AG09309 (cell line): ENCODE data around the gene RASGRP3.

ENCODE experiments used
- DNase-seq: peaks from one replicate; pipeline ENCODE4 v3.0.0-alpha.2; 2010; ENCODE audit warnings: low read depth
- H3K4me3 ChIP-seq: 2 replicates; pipeline ENCODE4 v1.5.1; 2011; ENCODE audit warnings: mild to moderate bottlenecking, low read depth, low read length, moderate library complexity; ENCODE audit not compliant: control insufficient read depth
- TF ChIP-seq, protein P1 (sequence below): IDR thresholded peaks from 2 replicates; pipeline ENCODE4 v1.5.1; 2011; ENCODE audit warnings: mild to moderate bottlenecking, low read depth, low read length, inconsistent platforms; ENCODE audit not compliant: insufficient read depth, control insufficient read depth; ENCODE audit errors: missing control alignments

Gene RASGRP3

DNA sequence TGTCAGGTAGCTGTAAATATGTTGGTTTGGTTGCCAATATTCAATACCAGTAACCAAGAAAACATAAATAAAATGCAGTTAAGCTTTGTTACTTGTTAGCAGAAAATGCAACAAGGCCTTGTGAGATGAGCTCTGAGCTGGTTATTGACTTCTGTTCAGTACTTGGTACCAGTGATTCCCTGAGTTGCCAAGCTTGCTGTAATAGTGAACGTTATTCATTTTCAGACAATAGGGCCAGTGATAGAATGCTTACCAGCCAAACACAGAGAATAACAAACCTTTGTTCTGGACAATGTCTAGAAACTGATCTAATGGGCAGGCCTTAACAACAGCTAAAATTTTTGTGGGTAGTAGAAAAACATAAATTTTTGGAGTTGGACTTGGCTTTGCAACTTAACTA is 29.5 kb downstream of the RASGRP3 start:
- TF ChIP-seq, protein P1, sequence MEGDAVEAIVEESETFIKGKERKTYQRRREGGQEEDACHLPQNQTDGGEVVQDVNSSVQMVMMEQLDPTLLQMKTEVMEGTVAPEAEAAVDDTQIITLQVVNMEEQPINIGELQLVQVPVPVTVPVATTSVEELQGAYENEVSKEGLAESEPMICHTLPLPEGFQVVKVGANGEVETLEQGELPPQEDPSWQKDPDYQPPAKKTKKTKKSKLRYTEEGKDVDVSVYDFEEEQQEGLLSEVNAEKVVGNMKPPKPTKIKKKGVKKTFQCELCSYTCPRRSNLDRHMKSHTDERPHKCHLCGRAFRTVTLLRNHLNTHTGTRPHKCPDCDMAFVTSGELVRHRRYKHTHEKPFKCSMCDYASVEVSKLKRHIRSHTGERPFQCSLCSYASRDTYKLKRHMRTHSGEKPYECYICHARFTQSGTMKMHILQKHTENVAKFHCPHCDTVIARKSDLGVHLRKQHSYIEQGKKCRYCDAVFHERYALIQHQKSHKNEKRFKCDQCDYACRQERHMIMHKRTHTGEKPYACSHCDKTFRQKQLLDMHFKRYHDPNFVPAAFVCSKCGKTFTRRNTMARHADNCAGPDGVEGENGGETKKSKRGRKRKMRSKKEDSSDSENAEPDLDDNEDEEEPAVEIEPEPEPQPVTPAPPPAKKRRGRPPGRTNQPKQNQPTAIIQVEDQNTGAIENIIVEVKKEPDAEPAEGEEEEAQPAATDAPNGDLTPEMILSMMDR: no peak
- H3K4me3 ChIP-seq: no peak overlapping the region
- no peak for DNase-seq

DNA sequence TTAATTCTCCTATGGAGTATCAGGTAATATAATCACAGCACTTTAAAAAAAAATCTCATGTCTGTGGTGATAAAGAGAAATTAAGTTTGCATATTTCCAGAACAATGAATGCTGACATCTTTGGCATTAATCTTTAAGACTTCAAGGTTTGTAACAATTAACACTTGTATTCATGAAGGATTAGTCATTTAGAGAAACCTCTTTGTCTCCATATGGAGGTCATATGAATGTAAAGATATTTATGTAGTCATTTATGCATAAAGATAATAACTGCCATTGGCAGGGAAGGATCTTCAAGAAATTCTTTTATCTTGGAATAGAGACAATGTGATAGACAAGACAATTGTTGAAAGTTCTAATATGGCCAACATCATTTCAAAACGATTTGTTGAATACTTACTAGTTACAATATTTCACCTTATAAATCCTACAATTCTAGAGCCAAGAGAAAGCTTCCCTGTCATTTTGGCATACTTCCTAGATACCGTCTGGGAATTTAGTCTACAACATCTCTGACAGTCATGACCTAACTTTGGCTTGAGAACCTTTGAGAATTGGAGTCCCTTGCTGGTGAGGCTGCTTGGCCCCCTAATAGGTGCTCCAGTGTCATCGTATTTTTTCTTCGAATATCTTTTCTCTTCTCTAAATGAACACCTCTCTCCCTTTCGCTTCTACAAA is 33.6 kb downstream of the RASGRP3 start:
- DNase-seq: no peak
- no peak overlapping the region for H3K4me3 ChIP-seq
- TF ChIP-seq, protein P1: no peak

DNA sequence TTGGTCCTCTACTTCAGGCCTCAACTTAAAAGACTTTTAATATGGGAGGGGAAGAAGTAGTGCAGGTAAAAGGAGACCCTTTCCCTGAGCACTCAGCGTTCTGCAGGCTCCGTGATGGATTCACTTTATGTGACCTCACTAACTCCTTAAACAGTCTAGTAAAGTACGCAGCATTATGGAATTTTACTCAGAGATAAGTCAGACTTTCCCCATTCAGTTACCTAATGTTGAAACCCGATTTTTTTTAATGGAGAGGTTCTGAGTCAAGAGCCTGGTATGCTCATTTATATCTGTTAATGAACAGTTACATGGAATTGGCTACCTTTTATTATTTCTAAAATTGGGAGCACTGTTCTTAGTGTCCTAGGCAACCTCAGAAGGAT is 34.1 kb downstream of the RASGRP3 start:
- H3K4me3 ChIP-seq: no peak overlapping the region
- no peak for DNase-seq
- TF ChIP-seq, protein P1: no peak

DNA sequence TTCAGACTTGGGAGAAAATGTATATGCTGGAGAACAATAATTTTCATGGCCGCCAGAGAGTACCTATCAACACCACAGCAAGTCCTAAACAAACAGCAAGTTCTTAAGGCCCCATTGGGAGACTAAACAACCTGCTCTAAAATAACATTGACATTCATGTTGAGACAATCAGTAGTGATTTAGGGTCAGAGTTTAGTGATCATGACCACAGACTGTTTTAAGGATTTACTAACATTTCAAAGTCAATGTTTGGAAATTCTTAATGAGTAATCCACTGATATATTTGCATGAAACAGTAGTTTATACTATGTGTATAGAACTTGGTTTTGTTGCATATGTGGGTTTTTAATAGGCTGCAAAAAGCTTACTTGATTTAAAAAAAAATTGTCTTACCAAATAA is 34.7 kb downstream of the RASGRP3 start:
- TF ChIP-seq, protein P1: no peak
- no peak for DNase-seq
- H3K4me3 ChIP-seq: no peak overlapping the region

DNA sequence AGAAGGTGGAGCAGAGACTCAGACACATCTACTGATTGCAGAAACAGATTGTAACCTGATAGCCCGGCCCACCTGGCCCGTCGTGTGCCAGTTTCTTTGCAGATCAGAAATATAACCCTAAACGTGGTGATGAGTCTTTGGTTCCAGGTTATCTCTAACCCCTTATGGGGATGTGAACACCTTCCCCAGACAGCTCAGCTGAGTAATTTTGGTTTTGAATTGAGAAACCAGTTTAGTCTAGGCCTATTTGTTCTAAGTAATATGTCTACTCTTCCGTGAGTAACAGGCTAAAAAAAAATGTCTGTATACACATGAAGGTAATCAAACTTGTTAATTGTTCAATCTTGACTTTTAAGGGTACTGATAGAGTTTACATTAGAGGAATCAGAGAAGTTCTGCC is 35.7 kb downstream of the RASGRP3 start:
- no peak overlapping the region for H3K4me3 ChIP-seq
- DNase-seq: no peak
- TF ChIP-seq, protein P1: no peak

DNA sequence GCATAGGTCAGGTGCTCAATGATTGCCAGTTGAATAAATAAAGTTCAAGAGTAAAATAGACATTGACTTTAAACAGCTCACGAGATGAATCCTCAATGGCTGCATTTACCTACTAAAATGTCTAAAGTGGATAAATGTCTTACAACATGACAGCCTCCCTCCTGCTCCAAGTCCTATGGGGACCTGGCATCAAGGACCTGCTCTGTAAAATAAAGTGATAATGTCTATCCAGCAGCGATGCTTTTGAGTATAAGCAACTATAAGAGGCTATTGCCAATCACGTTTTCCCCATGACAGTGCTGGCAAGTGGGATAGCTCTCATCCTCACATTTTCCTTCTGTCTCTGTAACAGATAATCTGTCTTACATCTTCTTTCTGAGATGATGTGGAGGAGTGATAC is 37.0 kb downstream of the RASGRP3 start:
- TF ChIP-seq, protein P1: no peak

DNA sequence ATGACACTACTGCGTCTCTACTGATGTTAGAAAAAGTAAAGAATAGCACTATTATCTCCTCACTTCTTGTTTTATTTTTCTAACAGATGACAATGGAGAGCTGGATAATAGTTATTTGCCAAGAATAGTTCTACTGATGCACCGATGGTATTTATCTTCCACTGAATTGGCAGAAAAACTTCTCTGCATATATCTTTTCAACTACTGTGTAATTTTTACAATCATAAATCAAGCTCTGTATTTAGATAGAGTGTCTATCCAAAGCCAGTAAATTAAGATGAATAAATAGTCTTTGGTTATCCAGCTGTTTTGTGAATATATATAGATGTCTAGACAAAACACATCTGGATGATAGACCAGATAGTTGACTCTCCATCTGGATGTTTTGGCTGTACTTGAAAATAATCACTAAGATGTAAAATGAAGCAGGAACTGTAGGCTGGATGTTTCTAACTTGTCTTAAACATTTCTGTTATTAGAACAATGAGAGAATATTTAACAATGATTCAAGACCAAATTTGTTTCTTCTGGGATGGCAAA is 40.1 kb downstream of the RASGRP3 start:
- H3K4me3 ChIP-seq: no peak overlapping the region
- DNase-seq: no peak
- TF ChIP-seq, protein P1: no peak

More for the DNA sequence above, 37.0 kb downstream of the RASGRP3 start:
- H3K4me3 ChIP-seq: no peak overlapping the region
- no peak for DNase-seq
